HG03064 (cell line): ENCODE data around the gene RABGAP1L.
"Not testable (repeated sequence)": the region's sequence is repeated elsewhere in the genome, so short reads cannot be mapped to it uniquely, and the experiment has no call there.

Experiments
- ATAC-seq: cut with Tn5 transposase; IDR thresholded peaks from one replicate; pipeline ENCODE4 v1.9.1; 2021; ENCODE audit warnings: low read depth; ENCODE audit not compliant: unreplicated experiment

Gene RABGAP1L

GRCh38 chr1:174232761-174233160 lies 73.4 kb downstream of the RABGAP1L start:
- no peak for ATAC-seq

GRCh38 chr1:174238845-174239501 lies 79.7 kb downstream of the RABGAP1L start:
- not testable (repeated sequence) for ATAC-seq

GRCh38 chr1:174239541-174239940 lies 80.2 kb downstream of the RABGAP1L start:
- no peak for ATAC-seq

- no peak for ATAC-seq
These were observed 83.5 kb downstream of the RABGAP1L start for GRCh38 chr1:174242856-174243255.

GRCh38 chr1:174243451-174244000 lies 84.2 kb downstream of the RABGAP1L start:
- no peak for ATAC-seq

GRCh38 chr1:174244017-174244416 lies 84.7 kb downstream of the RABGAP1L start:
- no peak for ATAC-seq

- ATAC-seq: no peak
These were observed 88.2 kb downstream of the RABGAP1L start for GRCh38 chr1:174247472-174247871.

GRCh38 chr1:174248041-174248440 lies 88.7 kb downstream of the RABGAP1L start:
- ATAC-seq: no peak

GRCh38 chr1:174256386-174256785 lies 97.1 kb downstream of the RABGAP1L start:
- not testable (repeated sequence) for ATAC-seq

GRCh38 chr1:174258148-174258550 lies 98.8 kb downstream of the RABGAP1L start:
- ATAC-seq: no peak

- no peak for ATAC-seq
These were observed 103.3 kb downstream of the RABGAP1L start for GRCh38 chr1:174262349-174263241.

- ATAC-seq: no peak
These were observed 106.0 kb downstream of the RABGAP1L start for GRCh38 chr1:174265282-174265681.

GRCh38 chr1:174266476-174266875 lies 107.2 kb downstream of the RABGAP1L start:
- no peak for ATAC-seq

- ATAC-seq: no peak
These were observed 107.8 kb downstream of the RABGAP1L start for GRCh38 chr1:174266991-174267612.

GRCh38 chr1:174269989-174270651 lies 110.8 kb downstream of the RABGAP1L start:
- no peak for ATAC-seq

- ATAC-seq: no peak
These were observed 113.9 kb downstream of the RABGAP1L start for GRCh38 chr1:174273190-174273589.

GRCh38 chr1:174273776-174274175 lies 114.5 kb downstream of the RABGAP1L start:
- ATAC-seq: no peak

- ATAC-seq: no peak
These were observed 115.1 kb downstream of the RABGAP1L start for GRCh38 chr1:174274452-174274851.

- ATAC-seq: no peak
These were observed 115.6 kb downstream of the RABGAP1L start for GRCh38 chr1:174274884-174275283.

GRCh38 chr1:174276087-174276486 lies 116.8 kb downstream of the RABGAP1L start:
- no peak for ATAC-seq

GRCh38 chr1:174284052-174284451 lies 124.7 kb downstream of the RABGAP1L start:
- ATAC-seq: no peak
